HepG2 (cell line): Measurements from ENCODE around the gene KLC4. TPM values are rescaled to one million over a fixed set of nuclear protein-coding genes. Genes with fewer than 3 reads are reported as not detected.

ENCODE experiments used
- GATAD1 ChIP-seq: IDR thresholded peaks from 2 replicates; pipeline ENCODE4 v1.6.1; 2016; ENCODE audit warnings: missing genetic modification reagents, missing compliant biosample characterization
- MAF1 ChIP-seq: sonication (generic); formaldehyde crosslinking; IDR thresholded peaks from 2 replicates; pipeline ENCODE4 v1.5.0; 2020; ENCODE audit warnings: missing genetic modification reagents, borderline replicate concordance
- PLRG1 ChIP-seq: fragments of 450-650 bp; conservative IDR thresholded peaks from 2 replicates; pipeline ENCODE4 v1.6.1; 2016
- POGZ ChIP-seq: sonication (generic); formaldehyde crosslinking; IDR thresholded peaks from 2 replicates; pipeline ENCODE4 v1.4.0; 2020; ENCODE audit warnings: mild to moderate bottlenecking, missing genetic modification reagents
- TAF1 ChIP-seq: sonication (generic); formaldehyde crosslinking; IDR thresholded peaks from 2 replicates; pipeline ENCODE4 v1.4.0; 2020; ENCODE audit warnings: missing genetic modification reagents
- ZFX ChIP-seq: sonication (generic); formaldehyde crosslinking; IDR thresholded peaks from 2 replicates; pipeline ENCODE4 v1.4.0; 2020; ENCODE audit warnings: mild to moderate bottlenecking, low read depth, missing genetic modification reagents, moderate library complexity
- polyA plus RNA-seq, 8 experiments: library from polyadenylated mRNA; depleted of rRNA in 3 of 8; stranded (reverse) in 7 of 8; unstranded in 1 of 8; fragments of >200 nt; fragmentation: Illumina TruSeq in 4 of 8; extraction: Trizol in 4 of 8; gene quantifications; 2 replicates each; pipeline versions ENCODE4 v1.2.1 to v1.2.3, GENCODE V29; 2011 to 2016; ENCODE audit warnings: low read depth in 4 of 8, missing spikeins in 1 of 8, mixed read lengths in 1 of 8; ENCODE audit not compliant: insufficient read depth in 1 of 8
- total RNA-seq, 5 experiments: library from RNA; depleted of rRNA; stranded (reverse); fragments of >200 nt; fragmentation: Illumina TruSeq; extraction: Trizol; gene quantifications; 2 replicates each; pipeline ENCODE4 v1.2.3, GENCODE V29; 2016; ENCODE audit warnings: low read depth in 1 of 5
- TF ChIP-seq, protein P1 (sequence below): sonication (generic); formaldehyde crosslinking; IDR thresholded peaks from 2 replicates; pipeline ENCODE4 v1.5.0; 2020; ENCODE audit warnings: mild to moderate bottlenecking, missing genetic modification reagents
- TF ChIP-seq, protein P2 (sequence below): sonication (generic); formaldehyde crosslinking; conservative IDR thresholded peaks from 2 replicates; pipeline ENCODE4 v1.4.0; 2020; ENCODE audit warnings: missing genetic modification reagents
- TF ChIP-seq, protein P3 (sequence below): sonication (generic); formaldehyde crosslinking; IDR thresholded peaks from 2 replicates; pipeline ENCODE4 v1.4.0; 2020; ENCODE audit warnings: missing genetic modification reagents, mild to moderate bottlenecking, borderline replicate concordance
- TF ChIP-seq, protein P4 (sequence below), 2 experiments: sonication (generic) in 1 of 2; formaldehyde crosslinking in 1 of 2; IDR thresholded peaks; 2 replicates each; pipeline versions ENCODE4 v1.4.0 to v1.6.1; 2016 to 2020; ENCODE audit warnings: borderline replicate concordance in 1 of 2, low read depth in 1 of 2, mild to moderate bottlenecking in 1 of 2, missing genetic modification reagents in 1 of 2

The KLC4 gene
- total and polyA plus RNA-seq, 2 of the 13 experiments (the other 11 are each of a cell fraction or from before 2014, with no cell fraction given) = 45.4 to 70.4 TPM

DNA sequence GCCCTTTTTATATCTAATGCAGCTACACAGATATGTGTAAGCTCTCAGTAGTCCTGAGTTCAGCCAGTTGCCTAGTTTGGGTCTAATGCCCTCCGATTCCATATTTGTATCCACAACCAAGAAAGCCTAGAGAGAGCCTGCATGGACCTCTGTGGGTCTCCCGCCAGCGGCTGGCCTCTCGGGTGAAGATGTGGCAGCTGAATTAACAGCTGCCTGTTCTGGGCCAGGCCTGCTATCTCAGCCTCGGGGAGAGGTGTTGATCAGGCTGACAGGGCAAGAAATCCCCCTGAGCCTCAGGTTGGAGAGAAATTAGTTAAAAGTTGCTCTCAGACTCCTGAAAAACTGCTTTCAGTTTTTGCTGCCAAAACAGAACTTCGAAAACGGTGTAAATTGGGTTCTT, 36.5 kb downstream of the KLC4 start (continued):
- TF ChIP-seq, protein P1, sequence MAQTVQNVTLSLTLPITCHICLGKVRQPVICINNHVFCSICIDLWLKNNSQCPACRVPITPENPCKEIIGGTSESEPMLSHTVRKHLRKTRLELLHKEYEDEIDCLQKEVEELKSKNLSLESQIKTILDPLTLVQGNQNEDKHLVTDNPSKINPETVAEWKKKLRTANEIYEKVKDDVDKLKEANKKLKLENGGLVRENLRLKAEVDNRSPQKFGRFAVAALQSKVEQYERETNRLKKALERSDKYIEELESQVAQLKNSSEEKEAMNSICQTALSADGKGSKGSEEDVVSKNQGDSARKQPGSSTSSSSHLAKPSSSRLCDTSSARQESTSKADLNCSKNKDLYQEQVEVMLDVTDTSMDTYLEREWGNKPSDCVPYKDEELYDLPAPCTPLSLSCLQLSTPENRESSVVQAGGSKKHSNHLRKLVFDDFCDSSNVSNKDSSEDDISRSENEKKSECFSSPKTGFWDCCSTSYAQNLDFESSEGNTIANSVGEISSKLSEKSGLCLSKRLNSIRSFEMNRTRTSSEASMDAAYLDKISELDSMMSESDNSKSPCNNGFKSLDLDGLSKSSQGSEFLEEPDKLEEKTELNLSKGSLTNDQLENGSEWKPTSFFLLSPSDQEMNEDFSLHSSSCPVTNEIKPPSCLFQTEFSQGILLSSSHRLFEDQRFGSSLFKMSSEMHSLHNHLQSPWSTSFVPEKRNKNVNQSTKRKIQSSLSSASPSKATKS (CRISPR knock-in tag) = no peak
- TF ChIP-seq, protein P2, sequence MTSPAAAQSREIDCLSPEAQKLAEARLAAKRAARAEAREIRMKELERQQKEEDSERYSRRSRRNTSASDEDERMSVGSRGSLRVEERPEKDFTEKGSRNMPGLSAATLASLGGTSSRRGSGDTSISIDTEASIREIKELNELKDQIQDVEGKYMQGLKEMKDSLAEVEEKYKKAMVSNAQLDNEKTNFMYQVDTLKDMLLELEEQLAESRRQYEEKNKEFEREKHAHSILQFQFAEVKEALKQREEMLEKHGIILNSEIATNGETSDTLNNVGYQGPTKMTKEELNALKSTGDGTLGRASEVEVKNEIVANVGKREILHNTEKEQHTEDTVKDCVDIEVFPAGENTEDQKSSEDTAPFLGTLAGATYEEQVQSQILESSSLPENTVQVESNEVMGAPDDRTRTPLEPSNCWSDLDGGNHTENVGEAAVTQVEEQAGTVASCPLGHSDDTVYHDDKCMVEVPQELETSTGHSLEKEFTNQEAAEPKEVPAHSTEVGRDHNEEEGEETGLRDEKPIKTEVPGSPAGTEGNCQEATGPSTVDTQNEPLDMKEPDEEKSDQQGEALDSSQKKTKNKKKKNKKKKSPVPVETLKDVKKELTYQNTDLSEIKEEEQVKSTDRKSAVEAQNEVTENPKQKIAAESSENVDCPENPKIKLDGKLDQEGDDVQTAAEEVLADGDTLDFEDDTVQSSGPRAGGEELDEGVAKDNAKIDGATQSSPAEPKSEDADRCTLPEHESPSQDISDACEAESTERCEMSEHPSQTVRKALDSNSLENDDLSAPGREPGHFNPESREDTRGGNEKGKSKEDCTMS (CRISPR knock-in tag) = no peak
- TF ChIP-seq, protein P3, sequence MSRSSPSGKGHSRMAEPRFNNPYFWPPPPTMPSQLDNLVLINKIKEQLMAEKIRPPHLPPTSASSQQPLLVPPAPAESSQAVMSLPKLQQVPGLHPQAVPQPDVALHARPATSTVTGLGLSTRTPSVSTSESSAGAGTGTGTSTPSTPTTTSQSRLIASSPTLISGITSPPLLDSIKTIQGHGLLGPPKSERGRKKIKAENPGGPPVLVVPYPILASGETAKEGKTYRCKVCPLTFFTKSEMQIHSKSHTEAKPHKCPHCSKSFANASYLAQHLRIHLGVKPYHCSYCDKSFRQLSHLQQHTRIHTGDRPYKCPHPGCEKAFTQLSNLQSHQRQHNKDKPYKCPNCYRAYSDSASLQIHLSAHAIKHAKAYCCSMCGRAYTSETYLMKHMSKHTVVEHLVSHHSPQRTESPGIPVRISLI = no peak
- TF ChIP-seq POGZ (no peak), MAF1 (CRISPR knock-in tag) (no peak), TAF1 (CRISPR knock-in tag) (no peak), PLRG1 (no peak), ZFX (CRISPR knock-in tag) (peak; percentile 2; the same call in 1 of the 2 replicates), GATAD1 (no peak)
- TF ChIP-seq, protein P4, sequence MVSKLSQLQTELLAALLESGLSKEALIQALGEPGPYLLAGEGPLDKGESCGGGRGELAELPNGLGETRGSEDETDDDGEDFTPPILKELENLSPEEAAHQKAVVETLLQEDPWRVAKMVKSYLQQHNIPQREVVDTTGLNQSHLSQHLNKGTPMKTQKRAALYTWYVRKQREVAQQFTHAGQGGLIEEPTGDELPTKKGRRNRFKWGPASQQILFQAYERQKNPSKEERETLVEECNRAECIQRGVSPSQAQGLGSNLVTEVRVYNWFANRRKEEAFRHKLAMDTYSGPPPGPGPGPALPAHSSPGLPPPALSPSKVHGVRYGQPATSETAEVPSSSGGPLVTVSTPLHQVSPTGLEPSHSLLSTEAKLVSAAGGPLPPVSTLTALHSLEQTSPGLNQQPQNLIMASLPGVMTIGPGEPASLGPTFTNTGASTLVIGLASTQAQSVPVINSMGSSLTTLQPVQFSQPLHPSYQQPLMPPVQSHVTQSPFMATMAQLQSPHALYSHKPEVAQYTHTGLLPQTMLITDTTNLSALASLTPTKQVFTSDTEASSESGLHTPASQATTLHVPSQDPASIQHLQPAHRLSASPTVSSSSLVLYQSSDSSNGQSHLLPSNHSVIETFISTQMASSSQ (IDR thresholded peaks at IDR 0.05; ENCODE audit: low read depth) = no peak
- TF ChIP-seq, protein P4 (CRISPR knock-in tag; IDR thresholded peaks at IDR 0.05; ENCODE audit: borderline replicate concordance) = 0 out of 2 replicates have a peak, but pooled peaks have one; percentile 16
